MG63 (cell line): ENCODE data around the gene TIGD1. TPM values are rescaled to one million over a fixed set of nuclear protein-coding genes. Genes with fewer than 3 reads are reported as not detected.

Experiments
- DNase-seq: peaks from one replicate; pipeline ENCODE4 v3.0.0-alpha.2; 2020
- H3K27me3 ChIP-seq: fragments of 250-450 bp; sonication (Bioruptor Pico); 2 replicates; pipeline ENCODE4 v1.5.1; 2020; ENCODE audit warnings: mild to moderate bottlenecking, moderate library complexity
- H3K36me3 ChIP-seq: fragments of 250-450 bp; sonication (Bioruptor Pico); 2 replicates; pipeline ENCODE4 v1.5.1; 2020; ENCODE audit warnings: mild to moderate bottlenecking, moderate library complexity
- H3K4me3 ChIP-seq: fragments of 250-450 bp; sonication (Bioruptor Pico); 2 replicates; pipeline ENCODE4 v1.5.1; 2020; ENCODE audit warnings: mild to moderate bottlenecking, moderate library complexity
- H3K9me3 ChIP-seq: fragments of 250-450 bp; sonication (Bioruptor Pico); 2 replicates; pipeline ENCODE4 v1.5.1; 2020; ENCODE audit warnings: mild to moderate bottlenecking, moderate library complexity
- total RNA-seq: library from RNA; depleted of rRNA; stranded (reverse); fragments of >200 nt; shearing (Covaris generic); gene quantifications from 2 replicates; pipeline ENCODE4 v1.2.3, GENCODE V29; 2014; ENCODE audit warnings: low replicate concordance

Gene TIGD1
- total RNA-seq, 1 experiment from 2014 or later: 6.7 TPM

- Histone ChIP-seq H3K9me3 (peaks cover 5% of the 10 kb centered on the region), H3K36me3 (peaks cover 22% of the 10 kb centered on the region), H3K27me3 (no peaks in the 10 kb centered on the region), H3K4me3 (no peak overlapping the region)
- no peak for DNase-seq
Observed at GRCh38 chr2:232544674-232545073, 5.7 kb downstream of the TIGD1 start.

DNA sequence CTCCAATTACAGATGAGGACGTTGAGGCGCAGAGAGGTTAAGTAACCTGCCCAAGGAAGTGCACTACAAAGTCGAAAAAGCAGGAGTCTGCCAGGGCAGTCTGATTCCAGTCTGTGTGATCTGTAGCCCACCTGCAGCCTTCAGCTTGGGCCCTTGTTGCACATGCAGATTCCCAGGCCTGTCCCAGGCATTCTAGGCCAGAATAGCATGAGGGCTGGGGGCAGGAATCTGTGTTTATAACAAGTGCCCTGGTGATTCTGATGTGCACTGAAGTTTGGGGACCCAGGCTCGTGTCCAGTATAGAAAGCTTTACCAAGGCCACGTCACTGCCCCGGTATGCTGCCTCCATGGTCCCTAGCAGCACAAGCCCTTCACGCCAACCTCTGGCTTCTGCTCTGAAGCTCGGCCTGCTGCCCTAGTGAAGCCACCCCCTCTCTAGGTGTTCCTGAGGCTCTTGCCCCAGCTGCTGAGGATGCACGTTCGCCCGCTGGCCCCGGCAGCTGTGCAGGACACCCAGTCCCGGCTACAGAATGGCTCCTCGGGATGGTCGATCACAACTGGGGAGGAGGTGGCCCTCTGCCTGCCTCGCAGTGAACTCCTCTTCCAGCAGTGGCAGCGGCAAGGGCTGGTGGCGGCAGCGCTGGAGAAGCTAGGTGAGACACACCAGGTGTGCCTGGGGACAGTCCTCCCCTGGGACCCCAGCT lies 6.3 kb downstream of the TIGD1 start:
- peaks cover 19% of the 10 kb centered on the region for H3K36me3 ChIP-seq
- no peak overlapping the region for H3K4me3 ChIP-seq
- DNase-seq: no peak
- no peaks in the 10 kb centered on the region for H3K27me3 ChIP-seq
- peaks cover 3% of the 10 kb centered on the region for H3K9me3 ChIP-seq

GRCh38 chr2:232543491-232543890 lies 6.9 kb downstream of the TIGD1 start:
- H3K4me3 ChIP-seq: no peak overlapping the region
- H3K27me3 ChIP-seq: no peaks in the 10 kb centered on the region
- no peaks in the 10 kb centered on the region for H3K9me3 ChIP-seq
- no peak for DNase-seq
- peaks cover 13% of the 10 kb centered on the region for H3K36me3 ChIP-seq

DNA sequence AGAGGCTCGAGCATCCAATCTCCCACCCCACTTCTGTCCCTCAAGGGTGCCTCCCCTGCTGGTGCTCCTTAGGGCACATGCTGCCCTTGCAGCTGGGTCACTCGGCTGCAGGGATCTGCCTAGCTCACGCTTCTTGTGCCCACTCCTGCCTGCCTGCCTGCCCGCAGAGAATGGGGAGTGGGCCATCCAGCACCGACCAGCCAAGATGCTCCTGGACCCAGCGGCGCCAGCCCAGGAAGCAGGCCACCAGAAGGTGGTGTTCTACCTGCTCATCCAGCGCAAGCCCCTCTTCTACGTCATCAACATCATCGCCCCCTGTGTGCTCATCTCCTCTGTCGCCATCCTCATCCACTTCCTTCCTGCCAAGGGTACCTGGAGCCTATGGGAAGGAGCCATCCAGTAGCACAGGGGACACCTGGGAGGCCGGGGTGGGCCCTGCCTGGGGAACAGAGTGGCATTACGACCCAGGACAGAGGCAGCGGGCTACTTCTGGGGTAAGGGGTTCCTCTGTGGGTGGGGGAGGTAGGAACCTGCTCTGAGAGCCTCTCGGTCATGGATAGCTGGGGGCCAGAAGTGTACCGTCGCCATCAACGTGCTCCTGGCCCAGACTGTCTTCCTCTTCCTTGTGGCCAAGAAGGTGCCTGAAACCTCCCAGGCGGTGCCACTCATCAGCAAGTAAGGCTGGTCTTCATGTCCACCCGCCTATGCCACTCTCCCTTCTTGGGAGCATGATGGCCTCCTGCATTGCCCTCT lies 7.5 kb downstream of the TIGD1 start:
- Histone ChIP-seq H3K4me3 (no peak overlapping the region), H3K9me3 (no peaks in the 10 kb centered on the region)

DNA sequence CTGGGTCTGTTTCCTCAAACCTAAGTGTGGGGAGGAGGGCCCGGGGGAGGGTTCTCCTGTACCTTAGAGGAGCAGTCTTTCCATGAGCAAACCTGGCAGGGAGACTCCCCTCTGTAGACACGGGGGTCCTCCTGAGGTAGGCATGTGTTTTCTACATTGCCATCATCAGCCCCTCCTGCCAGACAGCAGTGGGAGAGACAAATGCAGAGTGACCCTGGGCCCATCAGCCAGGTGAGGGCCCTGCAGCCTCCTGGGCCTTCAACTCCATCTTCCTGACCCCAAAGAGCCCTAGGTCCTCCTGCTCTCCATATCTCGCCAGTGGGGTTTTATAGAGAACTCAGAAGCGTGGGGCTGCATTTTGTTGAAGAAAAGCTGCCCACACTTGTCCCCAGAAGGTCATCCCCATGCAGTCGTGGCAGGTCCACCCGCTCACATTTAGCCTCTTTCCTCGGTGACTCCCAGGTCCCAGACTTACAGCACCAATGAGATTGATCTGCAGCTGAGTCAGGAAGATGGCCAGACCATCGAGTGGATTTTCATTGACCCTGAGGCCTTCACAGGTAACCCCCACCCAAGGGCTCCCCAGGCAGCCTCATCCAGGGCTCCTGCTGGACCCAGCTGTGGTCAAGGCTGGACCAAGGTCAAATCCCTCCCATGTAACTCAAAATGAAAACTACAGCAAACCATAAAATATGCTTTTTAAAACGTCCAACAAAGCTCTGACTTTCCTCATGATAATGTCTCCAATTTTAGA lies 8.2 kb downstream of the TIGD1 start:
- DNase-seq: no peak
- Histone ChIP-seq H3K36me3 (0 out of 2 replicates have a peak, but pooled peaks cover 4% of the 10 kb centered on the region), H3K9me3 (no peaks in the 10 kb centered on the region), H3K27me3 (no peaks in the 10 kb centered on the region), H3K4me3 (no peak overlapping the region)

More for the DNA sequence above, 7.5 kb downstream of the TIGD1 start:
- H3K27me3 ChIP-seq: no peaks in the 10 kb centered on the region
- H3K36me3 ChIP-seq: peaks cover 8% of the 10 kb centered on the region; the same call in 1 of the 2 replicates
- DNase-seq: no peak

GRCh38 chr2:232541195-232541960 lies 9.0 kb downstream of the TIGD1 start:
- no peaks in the 10 kb centered on the region for H3K27me3 ChIP-seq
- H3K9me3 ChIP-seq: no peaks in the 10 kb centered on the region
- DNase-seq: no peak
- no peak overlapping the region for H3K4me3 ChIP-seq
- no peaks in the 10 kb centered on the region for H3K36me3 ChIP-seq

GRCh38 chr2:232540441-232541041 lies 9.8 kb downstream of the TIGD1 start:
- no peak for DNase-seq
- Histone ChIP-seq H3K36me3 (no peaks in the 10 kb centered on the region), H3K9me3 (no peaks in the 10 kb centered on the region), H3K4me3 (no peak overlapping the region), H3K27me3 (no peaks in the 10 kb centered on the region)

DNA sequence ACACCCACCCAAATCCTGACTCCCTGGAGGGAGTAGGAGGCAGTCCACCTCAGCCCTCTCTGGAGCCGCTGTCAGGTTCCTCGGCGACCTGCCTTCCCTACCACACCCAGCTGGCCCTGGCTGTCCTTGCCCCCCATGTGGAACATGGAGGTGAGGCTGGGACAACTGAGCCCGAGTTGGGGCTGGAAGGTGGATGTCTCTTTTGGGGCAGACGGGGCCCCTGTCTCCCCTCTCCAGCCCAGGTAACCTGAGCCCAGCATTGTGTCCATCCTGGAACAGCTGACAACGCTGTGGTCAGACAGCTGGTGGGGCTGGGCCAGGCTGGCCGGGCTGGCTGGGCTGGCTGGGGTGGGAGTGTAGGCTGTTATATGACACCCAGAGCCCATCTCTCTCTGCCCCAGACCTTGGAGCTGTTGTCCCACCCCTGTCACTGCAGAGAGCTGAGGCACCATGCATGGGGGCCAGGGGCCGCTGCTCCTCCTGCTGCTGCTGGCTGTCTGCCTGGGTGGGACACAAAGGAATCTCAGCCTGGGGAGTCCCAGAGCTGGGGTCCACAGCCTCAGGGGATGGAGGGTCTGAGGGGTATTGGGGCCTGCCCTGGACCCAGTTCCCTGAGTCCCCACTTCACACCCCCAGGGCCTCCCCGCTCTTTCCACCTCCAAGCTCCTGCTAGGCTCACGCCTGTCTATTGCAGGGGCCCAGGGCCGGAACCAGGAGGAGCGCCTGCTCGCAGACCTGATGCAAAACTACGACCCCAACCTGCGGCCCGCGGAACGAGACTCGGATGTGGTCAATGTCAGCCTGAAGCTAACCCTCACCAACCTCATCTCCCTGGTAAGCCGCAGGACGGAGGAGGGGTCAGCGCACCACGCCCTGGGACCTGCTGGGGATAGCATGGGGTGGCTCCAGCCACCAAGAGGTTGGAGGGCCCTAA lies 10.8 kb downstream of the TIGD1 start, which contains the start of gene CHRNG:
Gene CHRNG, plus strand, starts transcription at position 395 of the 934 bp plus-strand sequence. Its CDS starts 56 bp downstream, at position 451.
- H3K36me3 ChIP-seq: no peaks in the 10 kb centered on the region
- no peaks in the 10 kb centered on the region for H3K9me3 ChIP-seq
- H3K4me3 ChIP-seq: no peak within 1 kb of the TSS
- H3K27me3 ChIP-seq: no peaks in the 10 kb centered on the region
- DNase-seq: no peak

GRCh38 chr2:232538671-232539070 lies 11.7 kb downstream of the TIGD1 start:
- H3K36me3 ChIP-seq: no peaks in the 10 kb centered on the region
- no peaks in the 10 kb centered on the region for H3K9me3 ChIP-seq
- no peaks in the 10 kb centered on the region for H3K27me3 ChIP-seq
- H3K4me3 ChIP-seq: no peak overlapping the region
- no peak for DNase-seq

GRCh38 chr2:232537499-232537898 lies 12.9 kb downstream of the TIGD1 start:
- DNase-seq: no peak
- Histone ChIP-seq H3K36me3 (no peaks in the 10 kb centered on the region), H3K9me3 (no peaks in the 10 kb centered on the region), H3K27me3 (no peaks in the 10 kb centered on the region), H3K4me3 (no peak overlapping the region)

- no peak for DNase-seq
- Histone ChIP-seq H3K9me3 (no peaks in the 10 kb centered on the region), H3K4me3 (no peak overlapping the region), H3K36me3 (no peaks in the 10 kb centered on the region), H3K27me3 (no peaks in the 10 kb centered on the region)
Observed at GRCh38 chr2:232537079-232537478, 13.3 kb downstream of the TIGD1 start.

DNA sequence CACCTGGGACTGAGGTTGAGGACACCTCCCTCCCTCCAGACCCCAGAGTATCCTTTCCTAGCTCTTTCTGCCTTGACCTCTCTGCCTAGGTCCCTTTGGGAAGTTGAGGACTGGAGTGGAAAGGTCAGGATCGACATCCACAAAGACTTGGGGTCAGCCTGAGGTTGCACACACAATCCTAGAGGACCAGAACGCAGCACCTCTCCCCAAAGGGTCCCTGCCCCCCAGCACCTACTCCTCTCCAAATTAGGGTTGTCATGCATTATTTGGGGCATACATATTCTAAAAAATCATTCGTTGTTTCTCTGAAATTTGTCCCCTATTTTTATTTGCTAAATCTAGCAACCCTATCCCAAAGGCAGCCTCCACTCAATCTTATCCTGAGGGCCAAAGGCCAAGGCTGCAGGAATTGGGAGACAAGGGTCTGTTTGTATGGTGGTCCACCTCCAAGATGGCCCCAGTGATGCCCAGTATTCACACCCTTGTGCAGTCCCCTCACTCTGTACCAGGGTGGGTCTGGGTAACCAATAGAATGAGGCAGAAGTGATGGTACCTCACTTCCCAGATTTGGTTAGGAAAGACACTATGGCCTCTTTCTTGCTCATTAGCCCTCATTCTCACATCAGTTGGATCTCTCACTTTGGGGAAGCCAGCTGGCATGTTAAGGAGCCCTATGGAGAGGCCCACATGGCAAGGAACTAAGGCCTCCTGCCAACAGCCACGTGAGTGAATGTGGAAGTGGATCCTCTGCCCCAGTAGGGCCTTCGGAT lies 14.4 kb downstream of the TIGD1 start:
- Histone ChIP-seq H3K27me3 (no peaks in the 10 kb centered on the region), H3K9me3 (no peaks in the 10 kb centered on the region), H3K4me3 (no peak overlapping the region), H3K36me3 (no peaks in the 10 kb centered on the region)
- DNase-seq: no peak

GRCh38 chr2:232534940-232535651 lies 15.3 kb downstream of the TIGD1 start:
- Histone ChIP-seq H3K9me3 (no peaks in the 10 kb centered on the region), H3K27me3 (no peaks in the 10 kb centered on the region), H3K4me3 (no peak overlapping the region), H3K36me3 (no peaks in the 10 kb centered on the region)
- no peak for DNase-seq
